ENCODE measurements around the gene COIL. TPM values are rescaled to one million over a fixed set of nuclear protein-coding genes. Genes with fewer than 3 reads are reported as not detected.

Gene COIL
- total RNA-seq, 1 donor from 2014 or later: 26.7 TPM

DNA sequence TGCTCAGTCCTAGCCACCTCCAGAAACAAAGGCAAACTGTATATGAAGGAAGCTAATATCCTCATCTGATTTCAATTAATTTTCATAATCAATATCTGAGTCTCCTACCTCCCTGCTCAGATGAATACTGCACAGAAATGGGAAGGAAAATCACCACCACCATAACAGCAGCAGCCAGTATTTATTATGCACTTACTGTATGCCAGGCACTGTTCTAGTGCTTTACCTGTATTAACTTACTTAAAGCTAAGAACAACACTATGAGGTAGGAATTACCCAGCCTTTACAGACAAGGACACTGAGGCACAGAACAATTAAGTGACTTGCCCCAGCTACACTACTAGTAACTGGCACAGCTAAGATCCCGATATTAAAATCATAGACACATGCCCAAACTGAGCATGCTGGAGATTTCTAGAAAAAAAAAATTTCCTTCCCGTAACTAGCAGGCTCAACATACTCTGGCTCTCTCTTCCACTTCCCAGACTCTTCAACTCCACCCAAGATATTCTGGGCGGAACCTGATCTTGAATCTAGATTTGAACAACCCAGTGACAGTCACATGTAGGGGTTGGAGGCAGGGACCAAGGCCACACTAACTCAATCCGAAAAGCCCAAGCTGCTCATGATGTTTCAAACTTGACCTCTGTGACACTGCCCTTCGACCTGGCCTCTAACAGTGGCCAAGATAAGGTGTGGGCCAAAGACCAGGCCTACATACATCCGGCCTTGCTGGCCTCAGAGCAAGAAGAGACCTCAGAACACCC is 50.9 kb downstream of the COIL start:
- DNase-seq: no peak

DNA sequence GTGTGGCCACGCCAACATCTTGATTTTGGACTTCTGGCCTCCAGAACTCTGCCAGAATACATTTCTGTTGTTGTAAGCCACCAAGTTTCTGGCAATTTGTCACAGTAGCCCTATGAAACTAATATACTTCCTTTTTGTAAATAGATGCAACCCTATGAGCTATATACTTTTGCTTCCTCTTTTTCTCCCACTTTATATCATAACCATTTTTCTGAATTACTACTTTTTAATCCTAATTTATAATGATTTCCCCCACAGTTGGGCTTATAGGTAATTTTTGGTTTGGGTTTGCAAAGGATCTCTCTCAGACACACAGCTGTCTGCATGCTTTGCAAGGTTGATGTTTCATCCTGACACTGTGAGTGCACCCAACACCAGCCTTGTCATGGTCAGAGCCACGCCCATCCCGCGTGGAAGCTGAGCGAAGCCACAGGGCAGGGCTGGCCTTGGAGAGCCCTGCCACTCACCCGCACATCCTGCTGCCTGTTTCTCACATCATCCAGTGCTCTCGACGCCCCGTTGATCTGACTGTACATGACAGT is 52.8 kb downstream of the COIL start:
- no peak for DNase-seq

DNA sequence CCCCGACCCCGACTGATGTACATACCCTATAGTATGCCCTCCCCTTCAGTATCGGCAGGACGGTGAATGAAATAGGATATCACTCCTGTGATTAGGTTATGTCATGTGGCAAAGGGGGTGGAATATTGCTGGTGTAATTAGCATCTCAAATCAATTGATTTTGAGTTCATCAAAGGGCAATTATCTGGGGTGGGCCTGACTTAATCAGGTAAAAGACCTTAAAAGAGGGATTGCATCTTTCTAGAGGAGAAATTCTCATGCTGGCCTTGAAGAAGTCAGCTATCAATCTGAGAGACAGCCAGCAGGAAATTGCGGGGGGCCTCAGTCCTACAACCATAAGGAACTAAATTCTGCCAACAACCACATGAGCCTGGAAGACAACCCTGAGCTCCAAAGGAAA is 57.3 kb downstream of the COIL start:
- DNase-seq: no peak

DNA sequence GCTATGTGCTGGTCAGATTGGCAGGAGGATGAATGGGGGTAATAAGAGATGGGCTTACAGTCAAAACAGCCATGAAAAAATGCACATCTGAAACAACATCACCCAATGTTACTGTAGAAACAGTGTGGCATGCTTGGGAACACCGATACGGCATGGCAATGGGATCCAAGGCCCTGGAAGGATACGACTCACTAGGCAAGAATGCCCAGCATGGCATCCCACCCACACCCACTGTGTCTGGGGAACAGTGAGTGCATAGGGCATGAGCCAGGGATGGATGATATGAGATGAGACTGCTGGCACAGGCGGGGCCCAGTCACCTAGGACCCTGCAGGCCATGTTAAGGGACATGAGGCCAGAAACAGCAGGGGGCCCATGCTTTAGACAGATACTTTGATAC is 58.5 kb downstream of the COIL start:
- DNase-seq: no peak

DNA sequence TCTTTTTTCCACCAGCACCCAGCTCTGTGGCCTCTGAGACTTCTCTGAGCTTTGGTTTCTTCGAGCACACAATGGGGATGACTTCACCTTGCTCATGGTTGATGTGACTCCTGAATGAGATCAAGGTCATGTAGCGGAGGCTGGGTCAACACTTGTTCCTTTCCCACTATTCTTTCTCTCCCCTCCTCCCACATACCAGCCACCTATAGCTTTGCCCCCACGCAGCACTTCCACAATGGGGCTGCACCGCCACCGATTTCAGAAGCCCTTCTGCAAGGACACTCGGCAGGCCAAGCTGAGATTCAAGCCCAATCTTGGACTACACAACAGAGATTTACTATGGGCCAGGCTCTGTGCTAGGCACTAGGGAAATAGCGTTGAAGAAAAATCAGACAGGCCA is 61.4 kb downstream of the COIL start:
- no peak for DNase-seq

DNA sequence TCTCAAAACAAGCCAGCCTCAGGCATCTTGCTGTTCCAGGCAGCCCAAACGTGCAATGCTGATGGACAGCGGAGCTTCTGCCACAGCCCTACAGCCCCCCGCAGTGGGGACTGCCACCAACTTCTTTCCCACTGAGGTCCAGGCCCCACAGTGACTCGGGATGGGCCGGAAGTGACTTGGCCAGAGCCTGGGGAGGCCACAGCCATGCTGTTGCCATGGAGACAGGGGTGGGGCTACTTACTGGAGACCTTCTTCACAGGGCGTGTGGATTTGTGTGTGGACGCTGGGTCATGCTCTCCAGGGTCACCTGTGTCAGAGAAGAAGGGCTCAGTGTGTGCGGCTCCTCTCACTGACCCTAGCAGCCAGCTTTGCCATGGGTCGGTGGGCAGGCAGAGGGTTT is 62.0 kb downstream of the COIL start:
- DNase-seq: no peak

DNA sequence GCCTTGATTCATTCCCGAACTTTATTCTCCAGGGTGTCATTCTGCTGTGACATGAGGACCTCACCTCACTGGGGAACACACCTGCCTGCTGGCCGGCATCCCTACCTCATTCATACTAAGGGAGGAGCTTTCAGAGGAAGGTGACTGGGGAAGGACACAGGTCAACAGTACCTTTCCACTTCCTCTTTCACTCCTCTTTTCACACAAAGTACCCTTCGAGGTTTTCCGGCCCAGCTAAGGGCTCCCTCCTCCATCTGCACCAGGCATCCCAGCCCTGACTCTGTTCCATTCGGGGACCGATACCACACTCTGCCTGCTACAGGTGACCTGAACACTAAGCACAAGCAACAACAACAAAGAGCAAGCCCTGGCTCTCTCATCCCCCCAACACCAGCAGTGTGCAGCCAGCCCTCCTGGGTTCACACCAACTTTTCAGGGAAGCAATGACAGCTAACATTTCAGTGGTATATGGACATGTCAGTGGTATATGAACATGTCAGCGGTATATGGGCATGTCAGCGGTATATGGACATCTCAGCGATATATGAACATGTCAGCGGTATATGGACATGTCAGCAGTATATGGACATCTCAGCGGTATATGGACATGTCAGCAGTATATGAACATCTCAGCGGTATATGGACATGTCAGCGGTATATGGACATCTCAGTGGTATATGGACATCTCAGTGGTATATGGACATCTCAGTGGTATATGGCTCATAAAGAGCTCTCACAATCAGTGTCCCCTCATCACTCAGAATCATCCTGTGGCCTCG is 63.0 kb downstream of the COIL start:
- no peak for DNase-seq

DNA sequence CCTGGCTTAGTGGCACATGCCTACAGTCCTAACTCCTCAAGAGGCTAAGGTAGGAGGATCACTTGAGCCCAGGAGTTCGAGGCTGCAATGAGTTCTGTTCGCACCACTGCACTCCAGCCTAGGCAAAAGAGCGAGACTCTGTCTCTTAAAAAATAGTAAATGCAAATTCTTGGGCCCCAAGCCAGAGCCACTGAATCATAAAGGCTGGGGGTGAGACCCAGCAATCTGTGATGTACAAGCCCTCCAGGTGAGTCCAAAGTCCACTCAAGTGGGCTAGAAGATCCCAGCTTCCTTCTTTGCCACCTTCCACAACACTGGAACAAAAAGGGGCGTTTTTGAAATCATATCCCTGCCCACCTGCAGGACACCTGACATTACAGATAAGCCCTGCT is 63.9 kb downstream of the COIL start:
- DNase-seq: no peak

DNA sequence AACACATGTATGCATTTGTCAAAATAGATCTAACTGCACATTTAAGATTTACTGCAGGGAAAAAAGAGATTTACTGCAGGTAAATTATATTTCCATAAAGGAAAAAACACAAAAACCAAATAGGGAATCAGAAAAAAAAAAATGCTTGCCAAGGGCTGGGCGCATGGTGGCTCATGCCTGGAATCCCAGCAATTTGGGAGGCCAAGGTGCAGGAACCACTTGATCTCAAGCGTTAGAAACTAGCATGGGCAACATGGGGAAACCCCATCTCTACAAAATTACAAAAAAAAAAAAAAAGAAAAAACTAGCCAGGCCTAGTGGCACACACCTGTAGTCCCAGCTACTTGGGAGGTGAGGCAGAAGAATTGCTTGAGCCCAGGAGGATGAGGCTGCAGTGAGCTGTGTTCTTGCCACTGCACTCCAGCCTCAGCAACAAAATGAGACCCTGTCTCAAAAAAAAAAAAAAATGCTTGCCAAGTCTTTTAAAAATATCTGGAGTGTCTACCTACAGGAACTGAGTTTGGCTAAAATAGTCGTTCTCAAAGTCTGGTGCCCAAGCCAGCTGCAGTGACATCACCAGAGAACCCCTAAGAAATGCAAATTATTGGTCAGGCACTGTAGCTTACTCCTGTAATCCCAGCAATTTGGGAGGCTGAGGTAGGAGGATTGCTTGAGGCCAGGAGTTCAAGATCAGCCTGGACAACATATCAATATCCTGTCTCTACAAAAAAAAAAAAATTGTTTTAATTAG is 64.5 kb downstream of the COIL start:
- no peak for DNase-seq

DNA sequence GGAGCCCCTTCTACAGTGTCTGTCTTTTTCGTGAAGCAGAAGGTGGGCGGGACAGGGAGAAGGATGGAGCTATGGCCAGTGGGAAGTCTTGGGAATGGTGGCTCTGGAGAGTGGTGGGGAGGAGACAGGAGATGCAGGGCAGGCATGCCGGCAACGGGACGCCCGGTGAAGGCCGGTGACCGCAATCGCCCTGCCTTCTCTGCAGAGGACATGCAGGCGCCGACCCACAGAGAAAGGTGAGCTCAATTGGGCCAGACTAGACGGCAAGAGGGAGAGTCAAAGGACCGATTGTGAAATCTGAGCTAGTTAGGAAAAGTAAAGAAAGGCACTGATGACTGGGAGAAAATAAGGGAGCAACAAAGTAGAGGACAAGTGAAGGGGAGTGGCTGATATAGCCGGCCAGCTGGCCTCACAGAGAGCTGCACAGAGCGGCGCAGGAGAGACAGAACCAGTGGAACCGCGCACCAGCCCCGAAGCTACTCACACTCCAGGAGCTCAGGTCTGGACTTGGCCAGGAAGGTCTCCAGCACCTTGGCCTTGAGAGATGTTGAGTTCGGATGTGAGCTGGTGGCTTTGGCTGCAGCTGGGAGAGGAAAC is 65.9 kb downstream of the COIL start:
- no peak for DNase-seq

DNA sequence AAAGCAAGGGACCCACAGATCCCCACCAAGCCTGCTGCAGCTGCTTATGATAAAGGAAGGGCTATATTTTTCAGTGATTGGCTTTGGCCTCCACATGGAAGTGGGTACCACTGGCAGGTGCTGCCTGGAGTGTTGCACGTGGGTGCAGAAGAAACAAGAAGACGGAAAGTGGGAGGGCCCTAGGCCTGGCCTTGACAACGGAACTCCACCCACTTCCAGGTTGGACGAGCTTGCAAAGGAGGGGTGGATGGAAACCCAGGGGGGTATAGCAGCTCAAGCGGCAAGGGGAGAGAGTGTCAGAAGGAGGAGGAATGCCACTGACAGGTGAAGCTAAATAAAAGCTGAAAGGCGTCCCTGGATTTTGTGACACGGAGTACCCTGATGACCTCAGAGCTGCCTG is 67.3 kb downstream of the COIL start:
- no peak for DNase-seq

DNA sequence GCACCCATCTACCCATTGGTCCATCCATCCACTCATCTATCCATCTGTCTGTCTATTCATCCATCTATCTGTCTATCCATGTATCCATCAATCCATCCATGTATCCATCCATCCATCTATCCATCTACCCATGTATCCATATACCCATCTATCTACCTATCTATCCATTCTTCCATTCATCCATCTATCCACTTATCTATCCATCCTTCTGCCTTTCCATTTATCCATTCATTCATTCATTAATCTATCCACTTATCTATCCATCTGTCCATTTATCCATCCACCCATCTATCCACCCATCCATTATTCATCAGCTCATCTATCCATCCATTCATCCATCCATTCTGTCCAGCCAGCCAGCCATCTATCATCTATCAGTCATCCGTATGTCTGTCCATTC is 68.5 kb downstream of the COIL start:
- DNase-seq: no peak

DNA sequence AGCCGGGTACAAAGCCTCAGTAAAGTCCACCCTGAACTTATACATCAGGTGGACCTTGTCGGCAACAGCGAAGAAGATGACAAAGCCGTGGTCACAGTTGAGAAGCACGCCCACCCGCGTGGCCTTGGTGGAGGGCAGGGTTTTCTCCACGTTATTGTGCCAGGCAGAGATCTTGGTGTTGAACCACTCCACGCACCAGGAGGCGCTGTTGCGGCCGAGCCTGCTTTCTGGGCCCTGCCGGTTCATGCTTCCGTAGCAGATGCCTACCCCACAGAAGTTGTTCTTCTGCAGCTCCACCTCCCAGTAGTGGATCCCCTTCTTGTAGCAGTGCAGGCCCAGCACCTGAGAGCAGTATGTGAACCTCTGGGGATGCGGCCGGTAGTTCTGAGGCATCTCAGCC is 69.1 kb downstream of the COIL start:
- DNase-seq: no peak

DNA sequence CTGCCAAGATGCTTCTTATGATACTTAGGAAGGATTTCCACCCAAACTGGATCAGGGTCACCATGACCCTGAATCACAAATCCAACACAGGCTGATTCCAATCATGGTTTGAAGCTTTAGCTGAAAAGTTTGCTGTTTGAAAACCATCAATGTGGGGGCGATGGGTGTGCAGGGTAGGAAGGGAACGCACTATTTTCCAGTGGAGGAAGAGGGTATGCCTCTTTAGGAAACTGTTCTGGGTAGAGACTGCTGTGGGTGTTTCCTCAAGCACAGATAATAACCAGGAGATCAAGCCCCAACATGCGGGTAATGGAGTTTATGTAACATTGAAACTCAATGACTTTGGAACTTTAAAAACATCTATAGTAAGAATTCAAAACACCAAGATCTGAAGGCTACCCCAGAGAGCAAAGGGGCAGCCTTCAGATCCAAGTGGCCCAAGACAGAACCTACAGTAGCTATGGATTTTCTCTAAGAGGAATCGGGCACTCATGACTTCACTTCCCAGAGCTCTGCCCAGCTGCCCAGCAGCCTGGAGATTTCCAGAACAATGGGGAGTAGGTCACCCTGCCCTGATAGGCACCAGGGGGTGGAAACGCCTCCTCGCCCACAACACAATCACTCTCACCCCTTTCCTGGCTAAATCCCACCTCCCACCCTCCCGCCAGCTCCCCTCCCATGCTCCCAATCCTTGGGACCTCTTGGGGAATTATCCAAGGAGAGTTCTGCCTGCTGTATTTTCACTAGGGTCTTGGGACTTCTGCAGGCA is 69.8 kb downstream of the COIL start:
- DNase-seq: no peak

DNA sequence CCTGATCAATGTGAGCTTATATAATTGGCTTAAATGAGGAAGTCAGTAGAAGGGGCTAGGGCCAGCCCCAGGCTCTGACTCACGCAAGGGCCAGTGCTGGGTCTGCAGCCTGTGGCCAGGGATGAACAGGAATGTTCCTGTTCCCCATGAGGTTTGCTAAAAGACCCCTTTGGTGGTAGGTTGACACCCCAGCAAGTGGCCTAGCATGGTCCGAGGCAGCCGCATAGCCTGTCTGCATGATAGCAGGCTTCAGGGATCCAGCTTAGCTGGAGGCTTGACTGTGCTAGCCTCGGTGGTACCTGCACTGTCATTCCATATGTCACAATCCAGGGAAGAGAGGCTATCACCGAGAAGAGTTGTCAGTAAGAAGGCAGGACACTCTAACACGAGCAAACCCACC is 70.5 kb downstream of the COIL start:
- no peak for DNase-seq

Other genes starting within 250 kb of the COIL start
- gene C17orf67, start 127.1 kb downstream of the COIL start, total RNA-seq: 1.9 TPM
- 42.0 TPM for gene DGKE, start 126.9 kb downstream of the COIL start, total RNA-seq
- 1.6 TPM for gene TRIM25, start 47.0 kb downstream of the COIL start, total RNA-seq
- 5.6 TPM for gene SCPEP1, start 17.1 kb upstream of the COIL start, total RNA-seq
- 30.3 TPM for gene AKAP1, start 124.2 kb upstream of the COIL start, total RNA-seq

Data from occipital lobe (tissue), 2 donors.